Mesendoderm (in vitro differentiated cells): Measurements from ENCODE around the gene NGDN.

Experiments
- DNase-seq: peaks from one replicate; pipeline ENCODE4 v3.0.0; 2013
- H2AK5ac ChIP-seq: 2 replicates; pipeline ENCODE4 v1.6.1; 2013; ENCODE audit warnings: low read length, inconsistent platforms
- H2BK120ac ChIP-seq: 2 replicates; pipeline ENCODE4 v1.6.1; 2013; ENCODE audit warnings: low read depth, mild to moderate bottlenecking, low read length, moderate library complexity, mixed read lengths
- H2BK15ac ChIP-seq: replicated peaks from 2 replicates; pipeline ENCODE4 v1.6.1; 2013; ENCODE audit warnings: low read depth, mild to moderate bottlenecking, moderate library complexity
- H2BK5ac ChIP-seq: 2 replicates; pipeline ENCODE4 v1.6.1; 2013; ENCODE audit warnings: low read length, inconsistent platforms
- H3K18ac ChIP-seq: 2 replicates; pipeline ENCODE4 v1.6.1; 2013; ENCODE audit warnings: mild to moderate bottlenecking, low read length, mixed read lengths
- H3K23ac ChIP-seq: one replicate; pipeline ENCODE4 v1.6.1; 2013; ENCODE audit warnings: low read length
- H3K27ac ChIP-seq: 2 replicates; pipeline ENCODE4 v1.5.1; 2013; ENCODE audit warnings: low read depth, mild to moderate bottlenecking, inconsistent platforms, low read length, moderate library complexity
- H3K27me3 ChIP-seq: 2 replicates; pipeline ENCODE4 v1.6.1; 2013; ENCODE audit warnings: low read length, control low read depth, mild to moderate bottlenecking, inconsistent platforms; ENCODE audit not compliant: insufficient read depth, poor library complexity
- H3K36me3 ChIP-seq: 2 replicates; pipeline ENCODE4 v1.6.1; 2013; ENCODE audit warnings: low read length, inconsistent platforms; ENCODE audit not compliant: control insufficient read depth, insufficient read depth
- H3K4ac ChIP-seq: one replicate; pipeline ENCODE4 v1.6.1; 2013; ENCODE audit warnings: low read depth, mild to moderate bottlenecking, low read length, moderate library complexity
- H3K4me1 ChIP-seq: 2 replicates; pipeline ENCODE4 v1.6.1; 2013; ENCODE audit warnings: low read depth, low read length, inconsistent platforms; ENCODE audit not compliant: control insufficient read depth
- H3K4me2 ChIP-seq: 2 replicates; pipeline ENCODE4 v1.6.1; 2013; ENCODE audit warnings: low read length
- H3K4me3 ChIP-seq: 2 replicates; pipeline ENCODE4 v1.5.1; 2013; ENCODE audit warnings: mild to moderate bottlenecking, low read length
- H3K56ac ChIP-seq: one replicate; pipeline ENCODE4 v1.6.1; 2013; ENCODE audit warnings: low read length
- H3K79me1 ChIP-seq: 2 replicates; pipeline ENCODE4 v1.6.1; 2013; ENCODE audit warnings: low read length, inconsistent platforms
- H3K79me2 ChIP-seq: 2 replicates; pipeline ENCODE4 v1.6.1; 2013; ENCODE audit warnings: mild to moderate bottlenecking, low read length; ENCODE audit not compliant: control insufficient read depth, insufficient read depth
- H3K9ac ChIP-seq: 2 replicates; pipeline ENCODE4 v1.6.1; 2013; ENCODE audit warnings: low read length, inconsistent platforms
- H4K5ac ChIP-seq: one replicate; pipeline ENCODE4 v1.6.1; 2013; ENCODE audit warnings: low read length
- H4K8ac ChIP-seq: one replicate; pipeline ENCODE4 v1.6.1; 2013; ENCODE audit warnings: low read depth, mild to moderate bottlenecking, control low read depth, low read length, moderate library complexity
- WGBS: extraction: QIAGEN DNeasy Blood & Tissue Kit; methylation state at CpG from one replicate; pipeline ENCODE4 v1.1.7; 2013; ENCODE audit warnings: low lambda C conversion rate, missing lambda C conversion rate; ENCODE audit not compliant: insufficient coverage; ENCODE audit errors: extremely low coverage; 5-methylcytosine and 5-hydroxymethylcytosine counted together

Gene NGDN

GRCh38 chr14:23481979-23482822 lies 12.7 kb downstream of the NGDN start:
- peak; percentile 32 for DNase-seq
- no peak overlapping the region for H3K4me3 ChIP-seq
- no peak overlapping the region for H3K4ac ChIP-seq
- no peaks in the 10 kb centered on the region for H3K79me1 ChIP-seq
- H3K4me1 ChIP-seq = peaks cover 10% of the 10 kb centered on the region
- H4K8ac ChIP-seq = no peak overlapping the region
- H3K4me2 ChIP-seq = no peak overlapping the region
- H2BK120ac ChIP-seq = no peak overlapping the region
- H2AK5ac ChIP-seq = no peak overlapping the region
- no CpG with 5 or more reads among the region's 7 CpGs for WGBS
- H3K56ac ChIP-seq = peak overlapping the region; percentile 39
- no peak overlapping the region for H2BK15ac ChIP-seq
- no peaks in the 10 kb centered on the region for H3K79me2 ChIP-seq
- H3K27me3 ChIP-seq = no peaks in the 10 kb centered on the region
- H3K18ac ChIP-seq = no peak overlapping the region
- no peak overlapping the region for H3K23ac ChIP-seq
- no peak overlapping the region for H4K5ac ChIP-seq
- H2BK5ac ChIP-seq = peak overlapping the region; percentile 20
- H3K27ac ChIP-seq = no peak overlapping the region
- H3K9ac ChIP-seq = peak overlapping the region; percentile 35
- H3K36me3 ChIP-seq = no peaks in the 10 kb centered on the region

- no peak overlapping the region for H3K4me3 ChIP-seq
- peaks cover 10% of the 10 kb centered on the region for H3K4me1 ChIP-seq
- H3K4ac ChIP-seq = no peak overlapping the region
- DNase-seq = no peak
- peak overlapping the region; percentile 39 for H3K56ac ChIP-seq
- H4K5ac ChIP-seq = no peak overlapping the region
- no peak overlapping the region for H3K9ac ChIP-seq
- no peak overlapping the region for H2AK5ac ChIP-seq
- H3K79me1 ChIP-seq = no peaks in the 10 kb centered on the region
- no peak overlapping the region for H2BK5ac ChIP-seq
- no peak overlapping the region for H3K27ac ChIP-seq
- no peak overlapping the region for H2BK120ac ChIP-seq
- no peaks in the 10 kb centered on the region for H3K27me3 ChIP-seq
- no peak overlapping the region for H3K4me2 ChIP-seq
- H3K18ac ChIP-seq = no peak overlapping the region
- H2BK15ac ChIP-seq = no peak overlapping the region
- no peak overlapping the region for H3K23ac ChIP-seq
- no peaks in the 10 kb centered on the region for H3K79me2 ChIP-seq
- no peaks in the 10 kb centered on the region for H3K36me3 ChIP-seq
- no peak overlapping the region for H4K8ac ChIP-seq
Measured at GRCh38 chr14:23482823-23483148, 13.3 kb downstream of the NGDN start.

GRCh38 chr14:23483236-23483854 lies 13.8 kb downstream of the NGDN start:
- Histone ChIP-seq H3K79me1 (no peaks in the 10 kb centered on the region), H3K4me1 (peaks cover 10% of the 10 kb centered on the region), H2BK120ac (no peak overlapping the region), H2BK5ac (no peak overlapping the region), H3K27ac (no peak overlapping the region), H4K8ac (no peak overlapping the region), H3K23ac (no peak overlapping the region), H3K36me3 (no peaks in the 10 kb centered on the region), H3K79me2 (no peaks in the 10 kb centered on the region), H2BK15ac (no peak overlapping the region), H2AK5ac (no peak overlapping the region), H3K4ac (no peak overlapping the region), H3K56ac (peak overlapping the region; percentile 63), H4K5ac (no peak overlapping the region), H3K18ac (no peak overlapping the region), H3K9ac (peak overlapping the region; percentile 47), H3K4me3 (no peak overlapping the region), H3K27me3 (no peaks in the 10 kb centered on the region), H3K4me2 (no peak overlapping the region)
- no CpG with 5 or more reads among the region's 9 CpGs for WGBS
- DNase-seq = peak; percentile 79

GRCh38 chr14:23485326-23485725 lies 15.8 kb downstream of the NGDN start:
- Histone ChIP-seq H3K27ac (no peak overlapping the region), H2BK5ac (no peak overlapping the region), H3K79me2 (no peaks in the 10 kb centered on the region)

GRCh38 chr14:23486036-23486435 lies 16.5 kb downstream of the NGDN start:
- H4K8ac ChIP-seq = no peak overlapping the region
- H2BK120ac ChIP-seq = no peak overlapping the region
- no peak overlapping the region for H3K18ac ChIP-seq
- no peaks in the 10 kb centered on the region for H3K27me3 ChIP-seq
- DNase-seq = no peak
- H3K4me2 ChIP-seq = no peak overlapping the region
- H2BK5ac ChIP-seq = no peak overlapping the region
- H3K79me1 ChIP-seq = no peaks in the 10 kb centered on the region
- no peak overlapping the region for H3K27ac ChIP-seq
- H2BK15ac ChIP-seq = no peak overlapping the region
- no peaks in the 10 kb centered on the region for H3K36me3 ChIP-seq
- H3K56ac ChIP-seq = peak overlapping the region; percentile 38
- peaks cover 10% of the 10 kb centered on the region for H3K4me1 ChIP-seq
- H4K5ac ChIP-seq = no peak overlapping the region
- H2AK5ac ChIP-seq = no peak overlapping the region
- no peak overlapping the region for H3K4ac ChIP-seq
- no peak overlapping the region for H3K9ac ChIP-seq
- H3K23ac ChIP-seq = no peak overlapping the region
- no CpG with 5 or more reads among the region's 2 CpGs for WGBS
- H3K79me2 ChIP-seq = no peaks in the 10 kb centered on the region
- H3K4me3 ChIP-seq = no peak overlapping the region

More at GRCh38 chr14:23485326-23485725, 15.8 kb downstream of the NGDN start:
- Histone ChIP-seq H3K36me3 (no peaks in the 10 kb centered on the region), H2AK5ac (no peak overlapping the region), H3K4ac (no peak overlapping the region), H3K27me3 (no peaks in the 10 kb centered on the region), H4K8ac (no peak overlapping the region), H3K56ac (peak overlapping the region; percentile 58), H2BK15ac (no peak overlapping the region), H3K4me3 (no peak overlapping the region), H4K5ac (no peak overlapping the region), H3K9ac (peak overlapping the region; percentile 7), H3K79me1 (no peaks in the 10 kb centered on the region), H3K4me1 (peaks cover 10% of the 10 kb centered on the region), H2BK120ac (no peak overlapping the region), H3K18ac (no peak overlapping the region), H3K23ac (no peak overlapping the region), H3K4me2 (no peak overlapping the region)
- no CpG with 5 or more reads among the region's 4 CpGs for WGBS
- DNase-seq = peak; percentile 35
